ENCODE measurements around the gene SMIM45.

Gene SMIM45

GRCh38 chr22:41963453-41964111, 11.6 kb downstream of the SMIM45 start:
- peak overlapping the region; percentile 58 to 63 for H3K27ac ChIP-seq
- intact Hi-C loops (cut with DNase I; ENCODE audit: low total_unique reads): no loop called here
- no peaks in the 10 kb centered on the region for H3K27me3 ChIP-seq
- no peak for TF ChIP-seq POLR2AphosphoS5 (IDR thresholded peaks at IDR 0.05)
- TF ChIP-seq, protein P1, sequence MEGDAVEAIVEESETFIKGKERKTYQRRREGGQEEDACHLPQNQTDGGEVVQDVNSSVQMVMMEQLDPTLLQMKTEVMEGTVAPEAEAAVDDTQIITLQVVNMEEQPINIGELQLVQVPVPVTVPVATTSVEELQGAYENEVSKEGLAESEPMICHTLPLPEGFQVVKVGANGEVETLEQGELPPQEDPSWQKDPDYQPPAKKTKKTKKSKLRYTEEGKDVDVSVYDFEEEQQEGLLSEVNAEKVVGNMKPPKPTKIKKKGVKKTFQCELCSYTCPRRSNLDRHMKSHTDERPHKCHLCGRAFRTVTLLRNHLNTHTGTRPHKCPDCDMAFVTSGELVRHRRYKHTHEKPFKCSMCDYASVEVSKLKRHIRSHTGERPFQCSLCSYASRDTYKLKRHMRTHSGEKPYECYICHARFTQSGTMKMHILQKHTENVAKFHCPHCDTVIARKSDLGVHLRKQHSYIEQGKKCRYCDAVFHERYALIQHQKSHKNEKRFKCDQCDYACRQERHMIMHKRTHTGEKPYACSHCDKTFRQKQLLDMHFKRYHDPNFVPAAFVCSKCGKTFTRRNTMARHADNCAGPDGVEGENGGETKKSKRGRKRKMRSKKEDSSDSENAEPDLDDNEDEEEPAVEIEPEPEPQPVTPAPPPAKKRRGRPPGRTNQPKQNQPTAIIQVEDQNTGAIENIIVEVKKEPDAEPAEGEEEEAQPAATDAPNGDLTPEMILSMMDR (IDR thresholded peaks at IDR 0.05): no peak
- no peak for TF ChIP-seq POLR2A (IDR thresholded peaks at IDR 0.05)
- peaks cover 0 to 3% of the 10 kb centered on the region in 2 donors for H3K4me1 ChIP-seq
- H3K4me3 ChIP-seq: no peak overlapping the region
- peak in 1 of 2 donors; percentile 79 for DNase-seq (ENCODE audit: low spot score in 2 of 2)
- H3K36me3 ChIP-seq: no peaks in the 10 kb centered on the region
- H3K9me3 ChIP-seq: no peaks in the 10 kb centered on the region

GRCh38 chr22:41964112-41964491, 12.2 kb downstream of the SMIM45 start:
- Histone ChIP-seq H3K4me1 (peaks cover 0 to 3% of the 10 kb centered on the region in 2 donors), H3K27ac (peak overlapping the region; percentile 58 to 63)

GRCh38 chr22:41966225-41966606, 14.3 kb downstream of the SMIM45 start:
- no peaks in the 10 kb centered on the region for H3K9me3 ChIP-seq
- no peak overlapping the region for H3K4me3 ChIP-seq
- TF ChIP-seq POLR2AphosphoS5 (IDR thresholded peaks at IDR 0.05) (no peak), POLR2A (IDR thresholded peaks at IDR 0.05) (no peak)
- TF ChIP-seq, protein P1 (IDR thresholded peaks at IDR 0.05): no peak
- DNase-seq (ENCODE audit: low spot score in 2 of 2): no peak
- H3K36me3 ChIP-seq: no peaks in the 10 kb centered on the region
- H3K27me3 ChIP-seq: no peaks in the 10 kb centered on the region
- no peak overlapping the region for H3K27ac ChIP-seq
- no peaks in the 10 kb centered on the region for H3K4me1 ChIP-seq
- intact Hi-C loops (cut with DNase I; ENCODE audit: low total_unique reads): no loop called here

More at GRCh38 chr22:41964112-41964491, 12.2 kb downstream of the SMIM45 start:
- no peaks in the 10 kb centered on the region for H3K9me3 ChIP-seq
- H3K4me3 ChIP-seq: no peak overlapping the region
- peak in 1 of 2 donors; percentile 70 for DNase-seq (ENCODE audit: low spot score in 2 of 2)
- H3K36me3 ChIP-seq: no peaks in the 10 kb centered on the region
- no peaks in the 10 kb centered on the region for H3K27me3 ChIP-seq
- intact Hi-C loops (cut with DNase I; ENCODE audit: low total_unique reads): no loop called here
- TF ChIP-seq, protein P1 (IDR thresholded peaks at IDR 0.05): no peak
- TF ChIP-seq POLR2A (IDR thresholded peaks at IDR 0.05): no peak
- no peak for TF ChIP-seq POLR2AphosphoS5 (IDR thresholded peaks at IDR 0.05)

DNA sequence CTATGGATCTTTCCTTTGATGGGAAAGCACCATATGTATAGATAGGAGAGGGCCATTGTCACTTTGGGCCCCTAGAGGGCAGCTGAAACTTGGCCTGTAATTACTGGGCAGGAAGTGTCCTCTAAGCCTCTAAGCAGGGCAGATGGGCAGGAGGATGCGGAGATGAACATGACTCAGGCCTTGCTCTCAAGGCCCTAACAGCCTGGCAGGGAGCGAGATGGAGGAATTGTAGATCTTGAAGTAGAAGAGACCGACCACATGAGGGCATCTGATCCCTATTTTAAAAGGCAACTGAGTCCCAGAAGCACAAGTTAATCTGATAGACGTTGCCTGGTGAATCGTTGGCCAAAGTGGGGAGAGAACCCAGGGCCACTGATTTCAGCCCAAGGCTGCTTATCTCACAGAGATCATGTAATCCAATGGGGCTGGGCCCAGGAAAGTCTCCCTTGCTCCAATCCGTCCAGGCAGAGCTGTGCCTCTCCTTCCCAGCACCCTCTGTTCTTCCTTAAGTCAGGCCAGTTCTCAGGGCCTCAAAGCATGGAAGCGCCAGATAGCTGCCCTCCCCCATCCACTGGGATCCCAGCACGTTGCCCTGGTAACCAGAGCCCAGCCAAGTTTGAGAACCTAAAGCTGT, 14.8 kb downstream of the SMIM45 start:
- H3K9me3 ChIP-seq: no peaks in the 10 kb centered on the region
- DNase-seq (ENCODE audit: low spot score in 2 of 2): no peak
- no peaks in the 10 kb centered on the region for H3K36me3 ChIP-seq
- no peak overlapping the region for H3K27ac ChIP-seq
- H3K27me3 ChIP-seq: peaks cover 0 to 4% of the 10 kb centered on the region in 2 donors
- H3K4me1 ChIP-seq: no peaks in the 10 kb centered on the region
- TF ChIP-seq POLR2AphosphoS5 (IDR thresholded peaks at IDR 0.05) (no peak), POLR2A (IDR thresholded peaks at IDR 0.05) (no peak)
- TF ChIP-seq, protein P1 (IDR thresholded peaks at IDR 0.05): peak in 1 of 3 donors; percentile 32
- intact Hi-C loops (cut with DNase I; ENCODE audit: low total_unique reads): no loop called here
- H3K4me3 ChIP-seq: no peak overlapping the region

- H3K27ac ChIP-seq: no peak overlapping the region
- H3K9me3 ChIP-seq: no peaks in the 10 kb centered on the region
- intact Hi-C loops (cut with DNase I; ENCODE audit: low total_unique reads): no loop called here
- no peak for TF ChIP-seq POLR2A (IDR thresholded peaks at IDR 0.05)
- TF ChIP-seq, protein P1 (IDR thresholded peaks at IDR 0.05): no peak
- no peak for TF ChIP-seq POLR2AphosphoS5 (IDR thresholded peaks at IDR 0.05)
- DNase-seq (ENCODE audit: low spot score in 2 of 2): no peak
- H3K4me1 ChIP-seq: no peaks in the 10 kb centered on the region
- H3K27me3 ChIP-seq: peaks cover 0 to 8% of the 10 kb centered on the region in 2 donors
- no peak overlapping the region for H3K4me3 ChIP-seq
- no peaks in the 10 kb centered on the region for H3K36me3 ChIP-seq
Observed at GRCh38 chr22:41968601-41969000, 16.7 kb downstream of the SMIM45 start.

All from breast epithelium (tissue), 4 donors.